Forelimb muscle (tissue), 1 donor: ENCODE results near the gene ZNF133. TPM values are rescaled to one million over a fixed set of nuclear protein-coding genes. Genes with fewer than 3 reads are reported as not detected.

ENCODE experiments used
- DNase-seq: peaks from one replicate; pipeline ENCODE4 v3.0.0-alpha.2; 2013; ENCODE audit warnings: low read depth
- polyA plus RNA-seq: library from polyadenylated mRNA; unstranded; fragments of 120-200 nt; gene quantifications from one replicate; pipeline ENCODE4 v1.2.1, GENCODE V29; 2013; ENCODE audit not compliant: insufficient read length

ZNF133 gene
- polyA plus RNA-seq, 1 donor = 15.9 TPM

GRCh38 chr20:18361678-18362077 lies 73.4 kb downstream of the ZNF133 start:
- DNase-seq = no peak

GRCh38 chr20:18362916-18363315 lies 74.6 kb downstream of the ZNF133 start:
- no peak for DNase-seq

GRCh38 chr20:18363708-18364107 lies 75.4 kb downstream of the ZNF133 start:
- DNase-seq = no peak

GRCh38 chr20:18364768-18365167 lies 76.4 kb downstream of the ZNF133 start:
- no peak for DNase-seq

Other genes starting within 250 kb of the ZNF133 start
- not detected for gene OVOL2, start 230.6 kb upstream of the ZNF133 start, polyA plus RNA-seq
- 20.8 TPM for gene KAT14, start 150.7 kb upstream of the ZNF133 start, polyA plus RNA-seq
- gene PET117, start 150.7 kb upstream of the ZNF133 start, polyA plus RNA-seq = 9.7 TPM
- 1.8 TPM for gene DZANK1, start 178.5 kb downstream of the ZNF133 start, polyA plus RNA-seq
- gene POLR3F, start 178.9 kb downstream of the ZNF133 start, polyA plus RNA-seq = 13.7 TPM
- 10.5 TPM for gene RBBP9, start 208.7 kb downstream of the ZNF133 start, polyA plus RNA-seq
- gene SEC23B, start 219.4 kb downstream of the ZNF133 start, polyA plus RNA-seq = 16.5 TPM